B cell (primary cell): Measurements from ENCODE around the gene SH3RF3. TPM values are rescaled to one million over a fixed set of nuclear protein-coding genes. Genes with fewer than 3 reads are reported as not detected.

ENCODE experiments used
- ATAC-seq: fragments of 200-7000 bp; cut with Tn5 transposase; one replicate; pipeline ENCODE4 v1.10.0; 2021; ENCODE audit warnings: low read depth, mild to moderate bottlenecking, moderate number of reproducible peaks, moderate library complexity
- CTCF ChIA-PET: fragments of 350-600 bp; sonication (Branson Sonifier 250); formaldehyde crosslinking; loops from one replicate; lab custom pipeline; 2021; ENCODE audit warnings: antibody characterized with exemption, inconsistent platforms; lab: Charles Lee
- POLR2A ChIA-PET: fragments of 350-600 bp; sonication (Branson Sonifier 250); formaldehyde crosslinking; loops from one replicate; lab custom pipeline; 2021; ENCODE audit warnings: antibody characterized with exemption; lab: Charles Lee
- DNase-seq: peaks from one replicate; pipeline ENCODE4 v3.0.0; 2013
- H2AFZ ChIP-seq: 2 replicates; pipeline ENCODE4 v1.6.1; 2012; ENCODE audit warnings: mild to moderate bottlenecking, low read depth, low read length; ENCODE audit not compliant: insufficient read depth, poor library complexity, severe bottlenecking
- H3K27ac ChIP-seq, 2 donors: 1 replicate in 1 of 2; 2 replicates in 1 of 2; pipeline ENCODE4 v1.5.1; 2012 to 2013; ENCODE audit warnings: low read length in 2 of 2, mild to moderate bottlenecking in 2 of 2, moderate library complexity in 1 of 2
- H3K27me3 ChIP-seq, 4 experiments: fragments of 200-600 bp in 1 of 4; sonication (generic) in 1 of 4; replicated peaks in 1 of 4; 1 replicate in 2 of 4; 2 replicates in 2 of 4; pipeline versions ENCODE4 v1.6.1 to v1.7.0; 2013 to 2016; ENCODE audit warnings: low read length in 3 of 4, mild to moderate bottlenecking in 2 of 4, mixed read lengths in 1 of 4, moderate library complexity in 1 of 4; ENCODE audit not compliant: insufficient read depth in 4 of 4, control insufficient read depth in 3 of 4; ENCODE audit errors: control extremely low read depth in 1 of 4
- H3K36me3 ChIP-seq, 2 experiments: replicated peaks in 1 of 2; 1 replicate in 1 of 2; 2 replicates in 1 of 2; pipeline versions ENCODE4 v1.6.1 to v1.7.1; 2013; ENCODE audit warnings: low read length in 1 of 2; ENCODE audit not compliant: insufficient read depth in 2 of 2, control insufficient read depth in 1 of 2; ENCODE audit errors: control extremely low read depth in 1 of 2, extremely low read depth in 1 of 2
- H3K4me1 ChIP-seq, 2 donors: fragments of 200-600 bp in 1 of 2; sonication (generic) in 1 of 2; 1 replicate in 1 of 2; 2 replicates in 1 of 2; pipeline versions ENCODE4 v1.5.1 to v1.6.1; 2013 to 2017; ENCODE audit warnings: low read length in 2 of 2; ENCODE audit not compliant: control insufficient read depth in 2 of 2, insufficient read depth in 2 of 2
- H3K4me2 ChIP-seq: replicated peaks from 2 replicates; pipeline ENCODE3; 2012; ENCODE audit warnings: mild to moderate bottlenecking, low read depth, low read length; ENCODE audit not compliant: poor library complexity, severe bottlenecking
- H3K4me3 ChIP-seq, 5 experiments: fragments of 200-600 bp in 1 of 5; sonication (generic) in 1 of 5; 1 replicate in 3 of 5; 2 replicates in 2 of 5; pipeline versions ENCODE4 v1.5.1 to v1.7.0; 2011 to 2016; ENCODE audit warnings: low read length in 4 of 5, mild to moderate bottlenecking in 4 of 5, low read depth in 2 of 5, control low read depth in 1 of 5, moderate library complexity in 1 of 5; ENCODE audit not compliant: insufficient read depth in 1 of 5; ENCODE audit errors: control extremely low read depth in 1 of 5, extremely low read depth in 1 of 5
- H3K79me2 ChIP-seq: fragments of 200-600 bp; sonication (generic); one replicate; pipeline ENCODE4 v1.6.0; 2016; ENCODE audit warnings: low read length; ENCODE audit not compliant: control insufficient read depth, insufficient read depth
- H3K9ac ChIP-seq: fragments of 200-600 bp; sonication (generic); 2 replicates; pipeline ENCODE4 v1.6.1; 2017; ENCODE audit warnings: mild to moderate bottlenecking, low read length, moderate library complexity
- H3K9me3 ChIP-seq, 3 donors: one replicate each; pipeline versions ENCODE4 v1.6.1 to v1.7.1; 2013; ENCODE audit warnings: low read length in 2 of 3; ENCODE audit not compliant: control insufficient read depth in 2 of 3, insufficient read depth in 1 of 3; ENCODE audit errors: control extremely low read depth in 1 of 3
- H4K20me1 ChIP-seq: 2 replicates; pipeline ENCODE4 v1.6.0; 2012; ENCODE audit warnings: mild to moderate bottlenecking, low read length; ENCODE audit not compliant: insufficient read depth, control insufficient read depth, poor library complexity, severe bottlenecking
- H3K27ac Mint-ChIP-seq: one replicate; pipeline ENCODE4 v1.8.0; 2021; ENCODE audit warnings: mixed read lengths
- H3K27me3 Mint-ChIP-seq: one replicate; pipeline ENCODE4 v1.8.0; 2021; ENCODE audit warnings: mixed read lengths
- H3K4me1 Mint-ChIP-seq: one replicate; pipeline ENCODE4 v1.8.0; 2021; ENCODE audit warnings: mixed read lengths
- H3K4me3 Mint-ChIP-seq: one replicate; pipeline ENCODE4 v1.8.0; 2021; ENCODE audit warnings: mixed read lengths
- H3K9me3 Mint-ChIP-seq: one replicate; pipeline ENCODE4 v1.8.0; 2022; ENCODE audit warnings: mixed read lengths; ENCODE audit not compliant: insufficient read depth
- CTCF ChIP-seq: fragments of 200-600 bp; IDR thresholded peaks from one replicate; pipeline ENCODE4 v1.8.0; 2022; ENCODE audit warnings: antibody characterized with exemption, mild to moderate bottlenecking
- EZH2 ChIP-seq: IDR thresholded peaks from 2 replicates; pipeline ENCODE4 v1.6.1; 2012; ENCODE audit warnings: borderline replicate concordance, low read depth, mild to moderate bottlenecking, moderate library complexity, low read length; ENCODE audit not compliant: insufficient read depth, poor library complexity, severe bottlenecking
- WGBS: methylation state at CpG from one replicate; pipeline ENCODE4 v1.1.5; 2013; ENCODE audit warnings: missing lambda C conversion rate; ENCODE audit not compliant: insufficient coverage; 5-methylcytosine and 5-hydroxymethylcytosine counted together
- intact Hi-C: fragments of 100-400 bp; cut with micrococcal nuclease; formaldehyde crosslinking; loops from one replicate; pipeline ENCODE4 v1.10.0; 2022
- polyA plus RNA-seq: library from polyadenylated mRNA; depleted of rRNA; stranded (reverse); fragments of >200 nt; gene quantifications from 2 replicates; pipeline ENCODE4 v1.2.3, GENCODE V29; 2012
- total RNA-seq, 2 donors: library from RNA; stranded (reverse); fragments of 120-200 nt in 1 of 2; gene quantifications; 1 replicate in 1 of 2; 2 replicates in 1 of 2; pipeline versions ENCODE4 v1.2.3 to v1.2.4, GENCODE V29; 2013 to 2022

Gene SH3RF3
- total and polyA plus RNA-seq, 2 donors (not counting 1 experiment from before 2014, with no cell fraction given) = 0.07 to 1.2 TPM

- TF ChIP-seq CTCF (no peak), EZH2 (no peak)
- Histone ChIP-seq H2AFZ (no peak overlapping the region), H3K4me2 (no peak overlapping the region), H3K9me3 (peaks cover 0 to 15% (median 0%) of the 10 kb centered on the region in 3 donors), H3K27ac (no peak overlapping the region), H3K36me3 (no peaks in the 10 kb centered on the region), H4K20me1 (no peaks in the 10 kb centered on the region), H3K9ac (no peak overlapping the region), H3K79me2 (no peaks in the 10 kb centered on the region), H3K27me3 (no peaks in the 10 kb centered on the region), H3K4me1 (no peaks in the 10 kb centered on the region), H3K4me3 (no peak overlapping the region)
- POLR2A ChIA-PET = no interaction called here
- WGBS = 85% methylated on average over 3 of the region's 3 CpGs
- intact Hi-C loops = no loop called here
- CTCF ChIA-PET = no interaction called here
- Mint-ChIP-seq H3K4me1 (no peaks in the 10 kb centered on the region), H3K27me3 (peaks cover 14% of the 10 kb centered on the region), H3K4me3 (no peak overlapping the region), H3K27ac (no peak overlapping the region), H3K9me3 (no peaks in the 10 kb centered on the region)
- ATAC-seq (no peak), DNase-seq (no peak)
Measured at GRCh38 chr2:109084341-109084740, 44.7 kb upstream of the SH3RF3 start.

DNA sequence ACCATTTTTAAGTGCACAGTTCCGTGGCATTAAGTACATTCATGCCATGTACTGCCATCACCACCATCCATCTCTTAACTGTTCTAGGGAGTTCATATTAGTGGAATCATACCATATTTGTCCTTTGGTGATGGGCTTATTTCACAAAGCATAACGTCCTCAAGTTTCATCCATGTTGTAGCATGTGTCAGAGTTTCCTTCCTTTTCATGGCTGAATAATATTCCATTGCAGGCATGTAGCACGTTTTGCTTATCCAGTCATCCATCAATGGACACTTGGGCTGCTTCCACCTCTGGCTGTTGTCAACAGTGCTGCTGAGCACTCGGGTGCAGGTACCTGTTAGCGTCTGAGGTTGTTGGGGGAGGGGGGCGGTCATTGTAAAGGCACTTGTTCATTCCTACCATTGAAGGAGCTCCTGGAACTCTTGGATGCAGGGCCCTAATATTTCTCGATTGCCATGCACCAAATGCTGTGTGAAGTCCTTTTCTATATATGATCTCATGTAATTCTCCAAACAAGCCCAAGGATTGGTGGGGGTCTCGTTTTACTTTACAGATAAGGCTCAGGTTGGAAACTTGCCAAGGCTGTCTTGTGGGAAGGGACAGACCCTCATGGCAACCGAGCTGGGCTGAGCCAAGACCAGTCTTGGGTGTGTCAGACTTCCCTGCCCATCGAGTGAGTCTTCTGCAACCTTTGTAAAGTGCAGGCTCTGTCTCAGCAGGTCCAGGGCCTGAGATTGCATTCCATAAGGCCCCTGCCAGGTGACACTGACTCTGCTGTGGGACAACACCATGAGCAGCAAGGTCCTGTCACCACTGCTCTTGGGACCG is 42.9 kb upstream of the SH3RF3 start:
- Histone ChIP-seq H4K20me1 (no peaks in the 10 kb centered on the region), H3K27ac (no peak overlapping the region), H3K4me1 (no peaks in the 10 kb centered on the region), H3K79me2 (no peaks in the 10 kb centered on the region), H3K36me3 (no peaks in the 10 kb centered on the region), H3K9me3 (peaks cover 0 to 15% (median 0%) of the 10 kb centered on the region in 3 donors), H3K9ac (no peak overlapping the region), H3K4me2 (no peak overlapping the region), H3K4me3 (no peak overlapping the region), H2AFZ (no peak overlapping the region), H3K27me3 (no peaks in the 10 kb centered on the region)
- H3K27me3 Mint-ChIP-seq = peaks cover 14% of the 10 kb centered on the region
- 86% methylated on average over 7 of the region's 11 CpGs for WGBS
- H3K4me3 Mint-ChIP-seq = no peak overlapping the region
- CTCF ChIA-PET = no interaction called here
- ATAC-seq (no peak), DNase-seq (no peak)
- intact Hi-C loops = no loop called here
- TF ChIP-seq EZH2 (no peak), CTCF (no peak)
- H3K9me3 Mint-ChIP-seq = no peaks in the 10 kb centered on the region
- no peaks in the 10 kb centered on the region for H3K4me1 Mint-ChIP-seq
- no peak overlapping the region for H3K27ac Mint-ChIP-seq
- POLR2A ChIA-PET = no interaction called here
